ENCODE measurements around the gene SLC43A1. TPM values are rescaled to one million over a fixed set of nuclear protein-coding genes. Genes with fewer than 3 reads are reported as not detected.
A peak's percentile ranks its signal among the peaks of the same experiment; 100 is the strongest.

SLC43A1 gene
- total RNA-seq, 6 donors from 2014 or later = 7.1 to 72.3 (median 13.9) TPM

DNA sequence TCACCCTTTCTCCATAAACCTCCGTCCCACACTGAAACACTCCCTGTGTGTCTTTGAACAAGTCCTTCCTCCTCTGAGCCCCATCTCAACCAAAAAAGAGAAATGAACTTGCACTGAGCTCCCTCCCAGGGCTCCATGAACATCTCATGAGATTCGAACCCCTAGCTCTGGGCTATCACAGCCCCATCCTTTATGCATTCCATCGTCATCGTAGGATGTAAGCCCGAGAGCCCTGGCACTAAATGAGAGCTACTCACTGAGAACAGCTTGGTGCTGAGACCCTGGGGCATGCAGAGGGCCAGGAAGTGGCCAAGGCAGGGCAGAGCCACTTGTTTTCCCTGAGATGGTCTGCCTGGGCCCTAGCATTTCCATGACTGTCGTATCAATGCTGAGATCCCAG lies 75.7 kb downstream of the SLC43A1 start:
- ATAC-seq (ENCODE audit: low FRiP score in 2 of 2) = no peak
- no peak for TF ChIP-seq EP300 (IDR thresholded peaks at IDR 0.05)
- TF ChIP-seq, protein P1, sequence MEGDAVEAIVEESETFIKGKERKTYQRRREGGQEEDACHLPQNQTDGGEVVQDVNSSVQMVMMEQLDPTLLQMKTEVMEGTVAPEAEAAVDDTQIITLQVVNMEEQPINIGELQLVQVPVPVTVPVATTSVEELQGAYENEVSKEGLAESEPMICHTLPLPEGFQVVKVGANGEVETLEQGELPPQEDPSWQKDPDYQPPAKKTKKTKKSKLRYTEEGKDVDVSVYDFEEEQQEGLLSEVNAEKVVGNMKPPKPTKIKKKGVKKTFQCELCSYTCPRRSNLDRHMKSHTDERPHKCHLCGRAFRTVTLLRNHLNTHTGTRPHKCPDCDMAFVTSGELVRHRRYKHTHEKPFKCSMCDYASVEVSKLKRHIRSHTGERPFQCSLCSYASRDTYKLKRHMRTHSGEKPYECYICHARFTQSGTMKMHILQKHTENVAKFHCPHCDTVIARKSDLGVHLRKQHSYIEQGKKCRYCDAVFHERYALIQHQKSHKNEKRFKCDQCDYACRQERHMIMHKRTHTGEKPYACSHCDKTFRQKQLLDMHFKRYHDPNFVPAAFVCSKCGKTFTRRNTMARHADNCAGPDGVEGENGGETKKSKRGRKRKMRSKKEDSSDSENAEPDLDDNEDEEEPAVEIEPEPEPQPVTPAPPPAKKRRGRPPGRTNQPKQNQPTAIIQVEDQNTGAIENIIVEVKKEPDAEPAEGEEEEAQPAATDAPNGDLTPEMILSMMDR (IDR thresholded peaks at IDR 0.05) = no peak
- TF ChIP-seq POLR2A (IDR thresholded peaks at IDR 0.05) = no peak
- no peak for TF ChIP-seq POLR2AphosphoS5 (IDR thresholded peaks at IDR 0.05)
- Histone ChIP-seq H3K27me3 (no peaks in the 10 kb centered on the region), H3K4me3 (no peak overlapping the region), H3K36me3 (no peaks in the 10 kb centered on the region), H3K9me3 (no peaks in the 10 kb centered on the region), H3K4me1 (peaks cover 5 to 16% (median 12%) of the 10 kb centered on the region in 4 donors), H3K27ac (no peak overlapping the region)
- WGBS, 2 donors = 64 to 96% methylated on average over 3 to 6 of the region's 6 CpGs
- DNase-seq = no peak

DNA sequence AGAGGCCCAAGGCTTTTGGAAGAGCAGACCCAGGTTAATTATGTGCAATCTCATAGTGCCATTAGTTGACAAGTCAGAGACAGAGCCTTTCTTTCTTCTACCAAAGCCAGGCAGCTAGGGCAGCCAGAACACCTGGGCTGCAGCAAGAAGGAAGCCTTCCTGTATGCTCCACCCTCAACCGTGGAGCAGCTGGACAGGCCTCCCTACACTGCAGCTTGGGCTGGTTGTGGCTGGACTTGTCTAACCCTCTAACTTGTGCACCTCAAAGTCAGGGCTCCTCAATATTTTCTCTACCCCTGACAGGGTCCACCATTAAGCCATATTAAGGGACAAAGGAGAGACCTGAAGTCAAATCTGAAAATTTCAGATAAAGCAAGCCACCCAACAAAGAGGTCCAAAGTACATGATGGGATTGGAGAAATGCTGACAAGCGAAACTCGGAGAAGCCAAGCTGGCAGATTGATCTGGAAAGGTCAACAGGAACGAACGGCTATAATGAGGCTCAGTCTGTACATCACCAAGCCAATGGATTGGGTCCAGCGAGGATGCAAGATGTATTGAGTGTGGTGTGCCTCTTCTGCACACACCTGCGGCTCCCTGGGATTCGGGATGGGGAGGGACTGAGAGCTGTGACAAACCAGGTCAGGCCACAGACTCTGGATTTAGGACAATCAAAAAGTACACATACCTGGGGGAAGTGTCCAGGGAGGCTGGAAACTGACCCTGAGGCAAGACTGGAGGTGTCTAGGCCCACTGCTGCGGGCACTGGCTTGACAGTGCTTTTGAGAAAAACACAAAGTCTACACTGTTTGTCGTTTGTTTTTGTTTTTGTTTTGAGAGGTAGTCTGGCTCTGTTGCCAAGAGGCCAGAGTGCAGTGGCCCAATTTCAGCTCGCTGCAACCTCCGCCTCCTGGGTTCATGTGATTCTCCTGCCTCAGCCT lies 76.9 kb downstream of the SLC43A1 start:
- no peaks in the 10 kb centered on the region for H3K36me3 ChIP-seq
- TF ChIP-seq, protein P1 (IDR thresholded peaks at IDR 0.05) = no peak
- no peak for TF ChIP-seq POLR2A (IDR thresholded peaks at IDR 0.05)
- no peak for ATAC-seq (ENCODE audit: low FRiP score in 2 of 2)
- H3K4me1 ChIP-seq = peaks cover 12 to 25% (median 20%) of the 10 kb centered on the region in 4 donors
- no peak overlapping the region for H3K27ac ChIP-seq
- no peaks in the 10 kb centered on the region for H3K27me3 ChIP-seq
- DNase-seq = no peak
- no peaks in the 10 kb centered on the region for H3K9me3 ChIP-seq
- no peak overlapping the region for H3K4me3 ChIP-seq
- WGBS, 2 donors = 89 to 93% methylated on average over 12 of the region's 12 CpGs

DNA sequence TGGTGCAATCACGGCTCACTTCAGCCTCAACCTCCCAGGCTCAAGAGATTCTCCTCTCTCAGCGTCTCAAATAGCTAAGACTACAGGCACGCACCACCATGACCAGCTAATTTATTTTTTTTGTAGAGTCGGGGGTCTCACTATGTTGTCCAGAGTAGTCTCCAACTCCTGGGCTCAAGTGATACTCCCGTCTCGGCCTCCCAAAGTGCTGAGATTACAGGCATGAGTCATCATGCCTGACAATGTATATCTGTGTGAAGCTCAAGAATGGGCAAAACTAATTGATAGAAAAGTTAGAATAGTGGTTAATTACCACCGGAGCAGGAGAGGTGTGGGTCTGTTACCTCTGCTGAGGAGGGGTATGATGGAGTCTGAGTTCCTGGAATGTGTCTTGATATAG lies 79.5 kb downstream of the SLC43A1 start:
- ATAC-seq (ENCODE audit: low FRiP score in 2 of 2) (no peak), DNase-seq (no peak)
- TF ChIP-seq, protein P1 (IDR thresholded peaks at IDR 0.05) = no peak
- no peak for TF ChIP-seq EP300 (IDR thresholded peaks at IDR 0.05)
- H3K27ac ChIP-seq = no peak overlapping the region
- no peaks in the 10 kb centered on the region for H3K27me3 ChIP-seq
- H3K36me3 ChIP-seq = no peaks in the 10 kb centered on the region
- H3K4me3 ChIP-seq = no peak overlapping the region
- H3K9me3 ChIP-seq = no peaks in the 10 kb centered on the region
- WGBS, 2 donors = 80 to 82% methylated on average over 7 of the region's 7 CpGs
- H3K4me1 ChIP-seq = peaks cover 24 to 41% (median 35%) of the 10 kb centered on the region in 4 donors

DNA sequence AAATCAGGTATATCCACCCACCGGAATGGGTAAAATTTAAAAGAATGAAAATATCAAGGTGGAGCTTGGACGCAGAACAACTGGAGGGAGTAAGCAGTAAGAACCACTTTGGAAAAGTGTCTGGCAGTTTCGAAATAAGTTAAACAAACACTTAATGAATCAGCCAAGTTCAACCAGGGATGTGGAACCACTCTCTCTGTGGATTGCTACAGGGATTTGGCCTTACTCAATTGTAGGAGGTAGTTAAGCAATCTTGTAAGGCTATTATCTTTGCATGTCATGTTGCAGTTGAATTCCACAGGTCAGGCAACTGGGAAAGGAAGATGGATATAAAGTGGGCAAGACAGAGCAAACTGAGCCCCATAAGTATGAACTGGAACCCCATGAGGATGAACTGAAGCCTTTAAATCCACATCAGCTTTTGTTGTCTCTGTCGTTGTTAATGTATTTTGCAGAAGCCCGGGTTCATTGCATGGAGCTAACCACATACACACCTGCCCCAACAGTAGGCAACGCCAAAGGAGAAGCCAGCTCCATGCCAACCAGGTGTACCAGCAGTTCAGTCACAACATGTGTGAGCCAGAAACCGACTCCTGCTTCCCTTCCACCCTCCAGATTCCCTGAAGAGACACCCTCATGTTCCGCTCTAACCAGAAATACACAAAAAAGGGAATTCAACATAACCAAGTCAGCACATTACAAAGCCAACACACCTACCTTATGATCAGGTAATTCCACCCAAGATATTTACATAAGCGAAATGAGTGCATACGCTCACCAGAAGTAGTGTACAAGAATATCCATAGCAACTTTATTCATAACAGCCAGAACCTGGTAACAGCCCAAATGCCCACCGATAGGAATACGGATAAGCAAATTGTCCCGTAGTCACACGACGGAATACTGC lies 80.6 kb downstream of the SLC43A1 start:
- H3K27me3 ChIP-seq = no peaks in the 10 kb centered on the region
- DNase-seq (peak in 1 of 2 donors; percentile 33), ATAC-seq (ENCODE audit: low FRiP score in 2 of 2) (peak; percentile 71 to 86)
- H3K36me3 ChIP-seq = no peaks in the 10 kb centered on the region
- H3K4me3 ChIP-seq = no peak overlapping the region
- H3K4me1 ChIP-seq = peaks cover 24 to 52% (median 38%) of the 10 kb centered on the region in 4 donors
- H3K9me3 ChIP-seq = no peaks in the 10 kb centered on the region
- 51 to 63% methylated on average over 15 of the region's 15 CpGs for WGBS, 2 donors
- peak overlapping the region; percentile 58 to 77 (median 64) for H3K27ac ChIP-seq
- TF ChIP-seq POLR2AphosphoS5 (IDR thresholded peaks at IDR 0.05) (peak; percentile 53 to 82), EP300 (IDR thresholded peaks at IDR 0.05) (peak in 1 of 4 donors; percentile 87)
- TF ChIP-seq, protein P1 (IDR thresholded peaks at IDR 0.05) = no peak

Small RNA genes within 50 kb of the gene (small RNA-seq; reads per million reads assigned to genes)
- gene RN7SL605P = 0 reads per million in 4 donors
- gene RNA5SP341 = 0 reads per million in 4 donors

Other genes starting within 250 kb of the SLC43A1 start
- gene TNKS1BP1, start 190.8 kb downstream of the SLC43A1 start, total RNA-seq = 100 to 1,000 TPM; 120 to 322 (median 184) TPM
- gene SSRP1, start 179.8 kb downstream of the SLC43A1 start, total RNA-seq = 10 to 100 TPM; 48.2 to 89.6 (median 65.5) TPM
- gene P2RX3, start 177.3 kb downstream of the SLC43A1 start, total RNA-seq = not detected
- gene PRG3, start 134.6 kb downstream of the SLC43A1 start, total RNA-seq = not detected
- gene PRG2, start 125.1 kb downstream of the SLC43A1 start, total RNA-seq = 1 to 10 TPM in 3 of 6 donors, under 1 TPM in 1, not detected in 2; 0.30 to 2.6 (median 1.6) TPM
- gene SLC43A3, start 88.6 kb downstream of the SLC43A1 start, total RNA-seq = 100 to 1,000 TPM in 4 of 6 donors, 10 to 100 TPM in 2; 61.6 to 177 (median 118) TPM
- gene RTN4RL2, start 55.2 kb downstream of the SLC43A1 start, total RNA-seq = 1 to 10 TPM in 5 of 6 donors, not detected in 1; 1.1 to 4.1 (median 2.0) TPM
- 10 to 100 TPM in 5 of 6 donors, 1 to 10 TPM in 1; 7.3 to 62.2 (median 26.8) TPM for gene TIMM10, start 15.1 kb upstream of the SLC43A1 start, total RNA-seq
- not detected for gene SMTNL1, start 21.9 kb upstream of the SLC43A1 start, total RNA-seq
- gene UBE2L6, start 52.0 kb upstream of the SLC43A1 start, total RNA-seq = 100 to 1,000 TPM in 1 of 6 donors, 10 to 100 TPM in 5; 39.8 to 142 (median 80.9) TPM
- 100 to 1,000 TPM; 306 to 573 (median 469) TPM for gene SERPING1, start 82.0 kb upstream of the SLC43A1 start, total RNA-seq
- gene YPEL4, start 134.2 kb upstream of the SLC43A1 start, total RNA-seq = 1 to 10 TPM in 5 of 6 donors, under 1 TPM in 1; 0.91 to 8.4 (median 3.5) TPM
- gene CLP1, start 142.1 kb upstream of the SLC43A1 start, total RNA-seq = 10 to 100 TPM; 10.5 to 16.9 (median 13.4) TPM
- gene ZDHHC5, start 152.4 kb upstream of the SLC43A1 start, total RNA-seq = 10 to 100 TPM; 45.1 to 81.9 (median 58.7) TPM
- gene MED19, start 196.5 kb upstream of the SLC43A1 start, total RNA-seq = 10 to 100 TPM in 5 of 6 donors, 1 to 10 TPM in 1; 7.4 to 14.9 (median 13.5) TPM
- gene TMX2, start 196.9 kb upstream of the SLC43A1 start, total RNA-seq = 10 to 100 TPM; 16.2 to 67.3 (median 53.1) TPM
- 100 to 1,000 TPM in 5 of 6 donors, 10 to 100 TPM in 1; 56.6 to 138 (median 120) TPM for gene SELENOH, start 225.8 kb upstream of the SLC43A1 start, total RNA-seq
- gene BTBD18, start 236.1 kb upstream of the SLC43A1 start, total RNA-seq = not detected
- gene CTNND1, start 246.1 kb upstream of the SLC43A1 start, total RNA-seq = 100 to 1,000 TPM; 136 to 232 (median 214) TPM